GM23338 (cell line): ENCODE data around the gene SPDL1. TPM values are rescaled to one million over a fixed set of nuclear protein-coding genes. Genes with fewer than 3 reads are reported as not detected.
"Not testable (repeated sequence)": the region's sequence is repeated elsewhere in the genome, so short reads cannot be mapped to it uniquely, and the experiment has no call there.

Source experiments
- ATAC-seq: fragments of 200-7000 bp; cut with Tn5 transposase; 3 replicates; pipeline ENCODE4 v1.9.1; 2020
- DNase-seq: peaks from one replicate; pipeline ENCODE4 v3.0.0-alpha.2; 2015; ENCODE audit warnings: low spot score
- H2AFZ ChIP-seq: fragments of 200-600 bp; sonication (generic); 2 replicates; pipeline ENCODE4 v1.8.0; 2016; ENCODE audit warnings: antibody characterized with exemption, mild to moderate bottlenecking, moderate library complexity
- H3F3A ChIP-seq: fragments of 200-600 bp; sonication (generic); replicated peaks from 2 replicates; pipeline ENCODE4 v1.8.0; 2017; ENCODE audit warnings: antibody characterized with exemption, mixed run types, low read depth
- H3K27ac ChIP-seq: fragments of 200-600 bp; sonication (generic); 2 replicates; pipeline ENCODE4 v1.6.1; 2016; ENCODE audit warnings: low read depth
- H3K27me3 ChIP-seq: fragments of 200-600 bp; sonication (generic); 2 replicates; pipeline ENCODE4 v1.8.0; 2016; ENCODE audit warnings: mild to moderate bottlenecking, mixed run types, moderate library complexity; ENCODE audit not compliant: insufficient read depth
- H3K36me3 ChIP-seq: fragments of 200-600 bp; sonication (generic); 2 replicates; pipeline ENCODE4 v1.8.0; 2016; ENCODE audit warnings: mild to moderate bottlenecking; ENCODE audit not compliant: insufficient read depth
- H3K4me1 ChIP-seq: fragments of 200-600 bp; sonication (generic); 2 replicates; pipeline ENCODE4 v1.8.0; 2016; ENCODE audit warnings: mild to moderate bottlenecking, moderate library complexity; ENCODE audit not compliant: insufficient read depth
- H3K4me2 ChIP-seq: fragments of 200-600 bp; sonication (generic); 2 replicates; pipeline ENCODE4 v1.7.1; 2017; ENCODE audit warnings: mixed run types
- H3K4me3 ChIP-seq: fragments of 200-600 bp; sonication (generic); 2 replicates; pipeline ENCODE4 v1.6.1; 2016; ENCODE audit warnings: mixed run types
- H3K79me2 ChIP-seq: fragments of 200-600 bp; sonication (generic); replicated peaks from 2 replicates; pipeline ENCODE4 v1.8.0; 2017; ENCODE audit warnings: mild to moderate bottlenecking; ENCODE audit not compliant: insufficient read depth
- H3K9me2 ChIP-seq: fragments of 200-600 bp; sonication (generic); 2 replicates; pipeline ENCODE4 v1.8.0; 2017; ENCODE audit not compliant: insufficient read depth
- H4K20me1 ChIP-seq: fragments of 200-600 bp; sonication (generic); replicated peaks from 2 replicates; pipeline ENCODE4 v1.8.0; 2017; ENCODE audit warnings: mild to moderate bottlenecking; ENCODE audit not compliant: insufficient read depth
- H3K27ac Mint-ChIP-seq: 2 replicates; pipeline ENCODE4 v1.8.0; 2020; ENCODE audit warnings: inconsistent platforms, mild to moderate bottlenecking, moderate library complexity, mixed read lengths
- H3K27me3 Mint-ChIP-seq: 3 replicates; pipeline ENCODE4 v1.8.0; 2022; ENCODE audit warnings: low read depth, mild to moderate bottlenecking, moderate library complexity, mixed read lengths, inconsistent platforms; ENCODE audit not compliant: insufficient read depth, poor library complexity
- H3K36me3 Mint-ChIP-seq: 3 replicates; pipeline ENCODE4 v1.8.0; 2021; ENCODE audit warnings: low read depth, mild to moderate bottlenecking, inconsistent platforms, moderate library complexity, mixed read lengths
- H3K4me1 Mint-ChIP-seq: 3 replicates; pipeline ENCODE4 v1.8.0; 2020; ENCODE audit warnings: mild to moderate bottlenecking, inconsistent platforms, mixed read lengths
- H3K4me3 Mint-ChIP-seq: 3 replicates; pipeline ENCODE4 v1.8.0; 2021; ENCODE audit warnings: moderate library complexity, mild to moderate bottlenecking, inconsistent platforms, mixed read lengths
- H3K9me3 Mint-ChIP-seq: 3 replicates; pipeline ENCODE4 v1.8.0; 2020; ENCODE audit warnings: moderate library complexity, mild to moderate bottlenecking, inconsistent platforms, mixed read lengths
- CREB1 ChIP-seq: fragments of 250-450 bp; sonication (Bioruptor Pico); IDR thresholded peaks from 2 replicates; pipeline ENCODE4 v1.5.0; 2020; ENCODE audit warnings: low read depth, mild to moderate bottlenecking, moderate library complexity
- EZH2 ChIP-seq: fragments of 200-600 bp; sonication (generic); IDR thresholded peaks from one replicate; pipeline ENCODE4 v1.8.0; 2017; ENCODE audit warnings: antibody characterized with exemption, mild to moderate bottlenecking, low read depth; ENCODE audit not compliant: unreplicated experiment
- EZH2phosphoT487 ChIP-seq: fragments of 200-600 bp; sonication (generic); IDR thresholded peaks from one replicate; pipeline ENCODE4 v1.8.1; 2018; ENCODE audit warnings: antibody characterized with exemption; ENCODE audit not compliant: unreplicated experiment
- JUNB ChIP-seq: IDR thresholded peaks from one replicate; pipeline ENCODE4 v1.6.1; 2016; ENCODE audit warnings: antibody characterized with exemption; ENCODE audit not compliant: unreplicated experiment
- NANOG ChIP-seq: IDR thresholded peaks from 2 replicates; pipeline ENCODE4 v1.6.1; 2016; ENCODE audit warnings: antibody characterized with exemption, borderline replicate concordance
- POLR2AphosphoS5 ChIP-seq: IDR thresholded peaks from 2 replicates; pipeline ENCODE4 v1.6.1; 2016; ENCODE audit warnings: antibody characterized with exemption, low read depth
- STAT1 ChIP-seq: IDR thresholded peaks from one replicate; pipeline ENCODE4 v1.6.1; 2016; ENCODE audit warnings: antibody characterized with exemption; ENCODE audit not compliant: unreplicated experiment
- polyA plus RNA-seq: library from polyadenylated mRNA; unstranded; fragments of >200 nt; fragmentation: Nextera tagmentation; extraction: Ambion mirVana; gene quantifications from 2 replicates; pipeline ENCODE4 v1.2.1, GENCODE V29; 2016
- total RNA-seq: library from RNA; depleted of rRNA; stranded (reverse); fragments of >200 nt; shearing (Covaris generic); gene quantifications from 2 replicates; pipeline ENCODE4 v1.2.3, GENCODE V29; 2014
- TF ChIP-seq, protein P1 (sequence below): IDR thresholded peaks from one replicate; pipeline ENCODE4 v1.6.1; 2018; ENCODE audit warnings: antibody characterized with exemption; ENCODE audit not compliant: unreplicated experiment

SPDL1 gene
- total and polyA plus RNA-seq, 2 experiments from 2014 or later = 76.9 to 79.6 TPM

DNA sequence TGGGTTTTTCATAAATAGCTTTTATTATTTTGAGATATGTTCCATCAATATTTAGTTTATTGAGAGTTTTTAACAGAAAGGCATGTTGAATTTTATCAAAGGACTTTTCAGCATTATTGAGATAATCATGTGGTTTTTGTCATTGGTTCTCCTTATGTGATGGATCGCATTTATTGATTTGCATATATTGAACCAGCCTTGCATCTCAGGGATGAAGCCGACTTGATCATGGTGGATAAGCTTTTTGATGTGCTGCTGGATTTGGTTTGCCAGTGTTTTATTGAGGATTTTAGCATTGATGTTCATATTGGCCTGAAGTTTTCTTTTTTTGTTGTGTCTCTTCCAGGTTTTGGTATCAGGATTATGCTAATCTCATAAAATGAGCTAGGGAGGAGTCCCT, 40.7 kb downstream of the SPDL1 start:
- H3K79me2 ChIP-seq, H3K9me2 ChIP-seq, H3K4me2 ChIP-seq, DNase-seq, ATAC-seq, H3K36me3 ChIP-seq, H3K4me1 ChIP-seq, H3K27me3 Mint-ChIP-seq, H3K4me3 ChIP-seq, H3F3A ChIP-seq, H4K20me1 ChIP-seq, H3K27ac ChIP-seq, H2AFZ ChIP-seq, H3K27ac Mint-ChIP-seq, H3K27me3 ChIP-seq, H3K36me3 Mint-ChIP-seq, H3K4me1 Mint-ChIP-seq, H3K4me3 Mint-ChIP-seq: not testable (repeated sequence)
- peaks cover 35% of the 10 kb centered on the region; the same call in 2 of the 3 replicates for H3K9me3 Mint-ChIP-seq

GRCh38 chr5:169626779-169627178, 43.2 kb downstream of the SPDL1 start:
- no peaks in the 10 kb centered on the region for H3K4me1 Mint-ChIP-seq
- H3K27ac Mint-ChIP-seq = no peak overlapping the region
- Histone ChIP-seq H3K27me3 (no peaks in the 10 kb centered on the region), H3K36me3 (no peaks in the 10 kb centered on the region), H2AFZ (no peak overlapping the region), H3K4me1 (no peaks in the 10 kb centered on the region), H3K4me2 (no peak overlapping the region), H3F3A (no peaks in the 10 kb centered on the region), H4K20me1 (no peaks in the 10 kb centered on the region), H3K4me3 (no peak overlapping the region), H3K27ac (no peak overlapping the region), H3K9me2 (no peaks in the 10 kb centered on the region), H3K79me2 (no peaks in the 10 kb centered on the region)
- peaks cover 1% of the 10 kb centered on the region for H3K27me3 Mint-ChIP-seq
- TF ChIP-seq NANOG (no peak), EZH2 (no peak), JUNB (no peak), STAT1 (no peak)
- TF ChIP-seq, protein P1, sequence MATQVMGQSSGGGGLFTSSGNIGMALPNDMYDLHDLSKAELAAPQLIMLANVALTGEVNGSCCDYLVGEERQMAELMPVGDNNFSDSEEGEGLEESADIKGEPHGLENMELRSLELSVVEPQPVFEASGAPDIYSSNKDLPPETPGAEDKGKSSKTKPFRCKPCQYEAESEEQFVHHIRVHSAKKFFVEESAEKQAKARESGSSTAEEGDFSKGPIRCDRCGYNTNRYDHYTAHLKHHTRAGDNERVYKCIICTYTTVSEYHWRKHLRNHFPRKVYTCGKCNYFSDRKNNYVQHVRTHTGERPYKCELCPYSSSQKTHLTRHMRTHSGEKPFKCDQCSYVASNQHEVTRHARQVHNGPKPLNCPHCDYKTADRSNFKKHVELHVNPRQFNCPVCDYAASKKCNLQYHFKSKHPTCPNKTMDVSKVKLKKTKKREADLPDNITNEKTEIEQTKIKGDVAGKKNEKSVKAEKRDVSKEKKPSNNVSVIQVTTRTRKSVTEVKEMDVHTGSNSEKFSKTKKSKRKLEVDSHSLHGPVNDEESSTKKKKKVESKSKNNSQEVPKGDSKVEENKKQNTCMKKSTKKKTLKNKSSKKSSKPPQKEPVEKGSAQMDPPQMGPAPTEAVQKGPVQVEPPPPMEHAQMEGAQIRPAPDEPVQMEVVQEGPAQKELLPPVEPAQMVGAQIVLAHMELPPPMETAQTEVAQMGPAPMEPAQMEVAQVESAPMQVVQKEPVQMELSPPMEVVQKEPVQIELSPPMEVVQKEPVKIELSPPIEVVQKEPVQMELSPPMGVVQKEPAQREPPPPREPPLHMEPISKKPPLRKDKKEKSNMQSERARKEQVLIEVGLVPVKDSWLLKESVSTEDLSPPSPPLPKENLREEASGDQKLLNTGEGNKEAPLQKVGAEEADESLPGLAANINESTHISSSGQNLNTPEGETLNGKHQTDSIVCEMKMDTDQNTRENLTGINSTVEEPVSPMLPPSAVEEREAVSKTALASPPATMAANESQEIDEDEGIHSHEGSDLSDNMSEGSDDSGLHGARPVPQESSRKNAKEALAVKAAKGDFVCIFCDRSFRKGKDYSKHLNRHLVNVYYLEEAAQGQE = no peak
- peaks cover 10% of the 10 kb centered on the region; the same call in 2 of the 3 replicates for H3K9me3 Mint-ChIP-seq
- H3K4me3 Mint-ChIP-seq = no peak overlapping the region
- no peak for ATAC-seq
- no peaks in the 10 kb centered on the region for H3K36me3 Mint-ChIP-seq
- no peak for DNase-seq

- Histone ChIP-seq H3K4me3 (no peak overlapping the region), H3K27ac (no peak overlapping the region), H2AFZ (no peak overlapping the region), H3K79me2 (no peaks in the 10 kb centered on the region), H3K4me2 (no peak overlapping the region), H4K20me1 (no peaks in the 10 kb centered on the region), H3K27me3 (no peaks in the 10 kb centered on the region), H3K9me2 (no peaks in the 10 kb centered on the region), H3F3A (no peaks in the 10 kb centered on the region), H3K4me1 (no peaks in the 10 kb centered on the region), H3K36me3 (no peaks in the 10 kb centered on the region)
- no peak overlapping the region for H3K4me3 Mint-ChIP-seq
- DNase-seq (no peak), ATAC-seq (no peak)
- no peaks in the 10 kb centered on the region; the same call in 2 of the 3 replicates for H3K4me1 Mint-ChIP-seq
- peaks cover 1% of the 10 kb centered on the region for H3K27me3 Mint-ChIP-seq
- peaks cover 10% of the 10 kb centered on the region; the same call in 1 of the 3 replicates for H3K9me3 Mint-ChIP-seq
- H3K27ac Mint-ChIP-seq = no peak overlapping the region
- no peaks in the 10 kb centered on the region for H3K36me3 Mint-ChIP-seq
- no peak for TF ChIP-seq EZH2
- no peak for TF ChIP-seq STAT1
- TF ChIP-seq CREB1 (CRISPR knock-in tag) = no peak
- no peak for TF ChIP-seq POLR2AphosphoS5
- TF ChIP-seq NANOG = no peak
- no peak for TF ChIP-seq EZH2phosphoT487
These were observed 44.0 kb downstream of the SPDL1 start for GRCh38 chr5:169627551-169627950.
